Measurements from ENCODE around the gene FAM13A. TPM values are rescaled to one million over a fixed set of nuclear protein-coding genes. Genes with fewer than 3 reads are reported as not detected.
A peak's percentile ranks its signal among the peaks of the same experiment; 100 is the strongest.

Gene FAM13A
- total and polyA plus RNA-seq, 2 of the 13 experiments (the other 11 are each of a cell fraction or from before 2014, with no cell fraction given), result 1.2 to 36.2 TPM

- no peaks in the 10 kb centered on the region for H3K79me2 ChIP-seq (ENCODE audit: insufficient read depth, low read length)
- DNase-seq (ENCODE audit: low spot score), result peak; percentile 6
- no peak for FAIRE-seq
- no peaks in the 10 kb centered on the region for H4K20me1 ChIP-seq (ENCODE audit: insufficient read depth, low read length)
- intact Hi-C loops (cut with micrococcal nuclease; ENCODE audit: unreplicated experiment), result no loop called here
- ATAC-seq, result peak; percentile 68
- CTCF ChIA-PET (ENCODE audit: low intra/inter-chr PET ratio, low total read pairs), result no interaction called here
- POLR2A ChIA-PET, result no interaction called here
- no TSS peak for BruUV-seq (replicated peaks)
- H3K27ac ChIP-seq (ENCODE audit: extremely low read length, insufficient read depth, low read length), result no peak overlapping the region
- H3K9me3 ChIP-seq (ENCODE audit: low read length), result no peaks in the 10 kb centered on the region
- no peak overlapping the region for H3K4me2 ChIP-seq (ENCODE audit: low read depth, low read length)
- H3K27me3 ChIP-seq (ENCODE audit: control insufficient read depth in 1 of 2, insufficient read depth in 2 of 2, low read length in 2 of 2), result no peaks in the 10 kb centered on the region
- no peak overlapping the region for H3K4me3 ChIP-seq (replicated peaks in 1 of 3; ENCODE audit: insufficient read depth in 1 of 3, low read depth in 2 of 3, low read length in 3 of 3)
- H3K4me1 ChIP-seq (ENCODE audit: insufficient read depth, low read length), result peaks cover 26% of the 10 kb centered on the region
- TF ChIP-seq NR3C1 (CRISPR knock-in tag; IDR thresholded peaks at IDR 0.05) (no peak), CBX1 (IDR thresholded peaks at IDR 0.05; ENCODE audit: low read depth) (no peak), GZF1 (CRISPR knock-in tag; IDR thresholded peaks at IDR 0.05) (no peak), SNRNP70 (IDR thresholded peaks at IDR 0.05; ENCODE audit: low read depth, low read length) (no peak)
- TF ChIP-seq, protein P1, sequence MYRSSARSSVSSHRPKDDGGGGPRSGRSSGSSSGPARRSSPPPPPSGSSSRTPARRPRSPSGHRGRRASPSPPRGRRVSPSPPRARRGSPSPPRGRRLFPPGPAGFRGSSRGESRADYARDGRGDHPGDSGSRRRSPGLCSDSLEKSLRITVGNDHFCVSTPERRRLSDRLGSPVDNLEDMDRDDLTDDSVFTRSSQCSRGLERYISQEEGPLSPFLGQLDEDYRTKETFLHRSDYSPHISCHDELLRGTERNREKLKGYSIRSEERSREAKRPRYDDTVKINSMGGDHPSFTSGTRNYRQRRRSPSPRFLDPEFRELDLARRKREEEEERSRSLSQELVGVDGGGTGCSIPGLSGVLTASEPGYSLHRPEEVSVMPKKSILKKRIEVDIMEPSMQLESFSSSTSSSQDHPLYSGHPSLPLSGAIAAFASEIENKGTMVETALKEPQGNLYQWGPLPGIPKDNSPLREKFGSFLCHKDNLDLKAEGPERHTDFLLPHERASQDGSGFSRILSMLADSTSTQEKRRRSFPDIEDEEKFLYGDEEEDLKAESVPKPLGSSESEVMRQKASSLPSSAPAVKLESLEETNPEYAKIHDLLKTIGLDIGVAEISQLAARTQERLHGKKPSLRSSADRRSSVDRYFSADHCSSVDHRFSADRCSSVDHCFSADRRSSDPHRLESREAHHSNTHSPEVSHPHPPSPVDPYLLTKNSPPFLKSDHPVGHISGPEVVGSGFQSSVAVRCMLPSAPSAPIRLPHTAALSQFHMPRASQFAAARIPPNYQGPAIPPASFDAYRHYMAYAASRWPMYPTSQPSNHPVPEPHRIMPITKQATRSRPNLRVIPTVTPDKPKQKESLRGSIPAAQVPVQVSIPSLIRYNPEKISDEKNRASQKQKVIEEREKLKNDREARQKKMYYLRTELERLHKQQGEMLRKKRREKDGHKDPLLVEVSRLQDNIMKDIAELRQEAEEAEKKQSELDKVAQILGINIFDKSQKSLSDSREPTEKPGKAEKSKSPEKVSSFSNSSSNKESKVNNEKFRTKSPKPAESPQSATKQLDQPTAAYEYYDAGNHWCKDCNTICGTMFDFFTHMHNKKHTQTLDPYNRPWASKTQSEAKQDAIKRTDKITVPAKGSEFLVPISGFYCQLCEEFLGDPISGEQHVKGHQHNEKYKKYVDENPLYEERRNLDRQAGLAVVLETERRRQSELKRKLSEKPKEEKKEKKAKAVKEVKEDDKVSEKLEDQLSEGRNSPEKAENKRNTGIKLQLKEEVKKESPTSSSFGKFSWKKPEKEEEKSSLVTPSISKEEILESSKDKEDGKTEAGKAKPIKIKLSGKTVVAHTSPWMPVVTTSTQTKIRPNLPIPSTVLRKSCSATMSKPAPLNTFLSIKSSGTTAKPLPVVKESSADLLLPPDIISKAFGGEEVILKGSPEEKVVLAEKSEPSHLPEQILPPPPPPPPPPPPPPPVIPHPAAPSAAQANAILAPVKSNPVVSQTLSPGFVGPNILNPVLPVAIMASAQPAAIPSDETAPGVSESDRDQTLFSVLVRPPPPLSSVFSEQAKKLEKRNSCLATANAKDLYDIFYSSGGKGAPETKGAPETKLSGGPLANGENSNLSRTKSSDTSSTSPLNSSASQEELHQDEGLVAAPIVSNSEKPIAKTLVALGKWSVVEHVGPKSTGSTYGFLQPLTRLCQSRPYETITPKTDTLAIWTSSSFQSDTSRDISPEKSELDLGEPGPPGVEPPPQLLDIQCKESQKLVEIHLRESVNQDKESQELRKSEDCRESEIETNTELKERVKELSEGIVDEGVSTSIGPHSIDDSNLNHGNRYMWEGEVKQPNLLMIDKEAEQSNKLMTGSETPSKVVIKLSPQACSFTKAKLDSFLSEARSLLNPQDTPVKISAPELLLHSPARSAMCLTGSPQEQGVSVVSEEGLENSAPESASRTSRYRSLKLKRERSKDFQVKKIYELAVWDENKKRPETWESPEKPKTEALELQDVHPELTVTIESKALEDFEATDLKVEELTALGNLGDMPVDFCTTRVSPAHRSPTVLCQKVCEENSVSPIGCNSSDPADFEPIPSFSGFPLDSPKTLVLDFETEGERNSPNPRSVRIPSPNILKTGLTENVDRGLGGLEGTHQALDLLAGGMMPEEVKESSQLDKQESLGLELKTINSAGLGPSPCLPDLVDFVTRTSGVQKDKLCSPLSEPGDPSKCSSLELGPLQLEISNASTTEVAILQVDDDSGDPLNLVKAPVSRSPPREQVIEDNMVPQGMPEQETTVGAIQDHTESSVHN (CRISPR knock-in tag; IDR thresholded peaks at IDR 0.05), result no peak
- in situ Hi-C loops (cut with HindIII; ENCODE audit: extremely low pct_ligation_motif_present, low pct_unique_long_range_greater_than_20kb), result no loop called here
- no peak overlapping the region for H3K9ac ChIP-seq (ENCODE audit: insufficient read depth, low read depth, low read length)
- H3K36me3 ChIP-seq (replicated peaks in 1 of 2; ENCODE audit: control insufficient read depth in 1 of 2, insufficient read depth in 2 of 2, low read length in 2 of 2), result no peaks in the 10 kb centered on the region
- no peak overlapping the region for H2AFZ ChIP-seq (ENCODE audit: low read length)
These were observed 87.7 kb downstream of the FAM13A start for GRCh38 chr4:88969271-88969670.
